ENCODE measurements around the gene DIP2B. TPM values are rescaled to one million over a fixed set of nuclear protein-coding genes. Genes with fewer than 3 reads are reported as not detected.

The DIP2B gene
- polyA plus RNA-seq, 1 donor from 2014 or later, result 44.0 TPM

DNA sequence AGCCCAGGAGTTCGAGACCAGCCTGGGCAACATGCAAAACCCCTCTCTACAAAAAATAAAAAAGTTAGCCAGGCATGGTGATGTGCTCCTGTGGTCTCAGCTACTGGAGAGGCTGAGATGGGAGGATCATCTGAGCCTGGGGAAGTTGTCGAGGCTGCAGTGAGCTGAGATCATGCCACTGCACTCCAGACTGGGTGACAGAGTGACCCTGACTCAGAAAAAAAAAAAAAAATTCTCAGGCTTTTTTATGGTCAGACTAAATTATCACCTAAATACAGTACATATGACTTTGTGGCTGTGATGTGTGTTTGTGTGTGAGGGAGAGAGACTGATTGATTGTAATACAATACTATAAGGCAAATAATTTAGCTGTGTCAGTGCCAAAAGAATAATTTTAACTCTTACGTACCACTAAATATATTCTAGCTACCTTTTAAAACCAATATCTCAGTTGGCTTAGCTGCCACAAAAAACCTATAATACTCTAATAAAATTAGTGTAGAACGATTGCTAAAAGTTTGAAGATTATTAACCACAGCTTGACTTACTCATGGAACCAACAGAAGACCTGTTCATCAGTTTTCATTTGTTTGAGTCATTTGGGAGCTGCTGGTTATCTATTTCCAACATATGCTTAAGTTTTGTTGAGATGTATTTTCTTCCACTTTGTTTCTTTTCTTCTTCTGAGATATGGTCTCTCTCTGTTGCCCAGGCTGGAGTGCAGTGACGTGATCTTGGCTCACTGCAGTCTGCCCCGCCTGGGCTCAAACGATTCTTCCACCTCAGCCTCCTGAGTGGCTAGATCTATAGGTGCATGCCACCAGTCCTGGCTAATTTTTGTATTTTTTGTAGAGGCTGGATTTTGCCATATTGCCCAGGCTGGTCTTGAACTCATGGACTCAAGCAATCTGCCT is 58.0 kb downstream of the DIP2B start:
- Histone ChIP-seq H3K27ac (ENCODE audit: low read length) (no peak overlapping the region), H3K9me2 (ENCODE audit: insufficient read depth, low read length) (no peaks in the 10 kb centered on the region), H3F3A (ENCODE audit: insufficient read depth, low read length, poor library complexity, severe bottlenecking) (no peaks in the 10 kb centered on the region), H3K27me3 (ENCODE audit: insufficient read depth, low read depth, low read length) (no peaks in the 10 kb centered on the region), H3K4me3 (ENCODE audit: low read length) (no peak overlapping the region), H3K79me2 (replicated peaks; ENCODE audit: insufficient read depth, low read length) (peaks cover 27% of the 10 kb centered on the region), H3K4me2 (ENCODE audit: low read length) (no peak overlapping the region), H3K36me3 (ENCODE audit: insufficient read depth, low read length) (no peaks in the 10 kb centered on the region), H4K20me1 (ENCODE audit: insufficient read depth) (no peaks in the 10 kb centered on the region), H2AFZ (ENCODE audit: low read depth, low read length) (no peak overlapping the region), H3K9ac (ENCODE audit: low read length) (no peak overlapping the region), H3K9me3 (ENCODE audit: low read length) (no peaks in the 10 kb centered on the region)
- no peak for TF ChIP-seq SMC3 (conservative IDR thresholded peaks at IDR 0.05; ENCODE audit: poor library complexity)
- TF ChIP-seq EZH2 (IDR thresholded peaks at IDR 0.05; ENCODE audit: borderline replicate concordance, insufficient read depth, low read length, poor library complexity, severe bottlenecking), result no peak
- no peak for TF ChIP-seq CTCF (IDR thresholded peaks at IDR 0.05; ENCODE audit: poor library complexity, severe bottlenecking)
- no peak for TF ChIP-seq MXI1 (conservative IDR thresholded peaks at IDR 0.05; ENCODE audit: poor library complexity, severe bottlenecking)
- no peak for TF ChIP-seq TAF1 (IDR thresholded peaks at IDR 0.05; ENCODE audit: low read depth)
- no peak for TF ChIP-seq RAD21 (conservative IDR thresholded peaks at IDR 0.05)
- TF ChIP-seq REST (IDR thresholded peaks at IDR 0.05; ENCODE audit: borderline replicate concordance), result no peak
- TF ChIP-seq EP300 (conservative IDR thresholded peaks at IDR 0.05; ENCODE audit: poor library complexity, severe bottlenecking), result no peak
- TF ChIP-seq POLR2AphosphoS5 (IDR thresholded peaks at IDR 0.05), result no peak

GRCh38 chr12:50563434-50563787 is 58.6 kb downstream of the DIP2B start:
- Histone ChIP-seq H3K27me3 (ENCODE audit: insufficient read depth, low read depth, low read length) (no peaks in the 10 kb centered on the region), H3K27ac (ENCODE audit: low read length) (no peak overlapping the region)

More at GRCh38 chr12:50563434-50563787, 58.6 kb downstream of the DIP2B start:
- H4K20me1 ChIP-seq (ENCODE audit: insufficient read depth), result no peaks in the 10 kb centered on the region
- peaks cover 33% of the 10 kb centered on the region for H3K79me2 ChIP-seq (replicated peaks; ENCODE audit: insufficient read depth, low read length)
- TF ChIP-seq SMC3 (conservative IDR thresholded peaks at IDR 0.05; ENCODE audit: poor library complexity) (no peak), EP300 (conservative IDR thresholded peaks at IDR 0.05; ENCODE audit: poor library complexity, severe bottlenecking) (no peak), REST (IDR thresholded peaks at IDR 0.05; ENCODE audit: borderline replicate concordance) (no peak), TAF1 (IDR thresholded peaks at IDR 0.05; ENCODE audit: low read depth) (no peak), POLR2AphosphoS5 (IDR thresholded peaks at IDR 0.05) (no peak), CTCF (IDR thresholded peaks at IDR 0.05; ENCODE audit: poor library complexity, severe bottlenecking) (no peak)
- no peaks in the 10 kb centered on the region for H3F3A ChIP-seq (ENCODE audit: insufficient read depth, low read length, poor library complexity, severe bottlenecking)
- no peaks in the 10 kb centered on the region for H3K9me3 ChIP-seq (ENCODE audit: low read length)
- H3K36me3 ChIP-seq (ENCODE audit: insufficient read depth, low read length), result no peaks in the 10 kb centered on the region
- no peak overlapping the region for H3K4me3 ChIP-seq (ENCODE audit: low read length)
- no peak overlapping the region for H3K9ac ChIP-seq (ENCODE audit: low read length)
- no peak overlapping the region for H2AFZ ChIP-seq (ENCODE audit: low read depth, low read length)
- no peak overlapping the region for H3K4me2 ChIP-seq (ENCODE audit: low read length)
- H3K9me2 ChIP-seq (ENCODE audit: insufficient read depth, low read length), result no peaks in the 10 kb centered on the region

Data from neural cell (in vitro differentiated cells).